ENCODE results near the gene EFTUD2.

EFTUD2 gene

DNA sequence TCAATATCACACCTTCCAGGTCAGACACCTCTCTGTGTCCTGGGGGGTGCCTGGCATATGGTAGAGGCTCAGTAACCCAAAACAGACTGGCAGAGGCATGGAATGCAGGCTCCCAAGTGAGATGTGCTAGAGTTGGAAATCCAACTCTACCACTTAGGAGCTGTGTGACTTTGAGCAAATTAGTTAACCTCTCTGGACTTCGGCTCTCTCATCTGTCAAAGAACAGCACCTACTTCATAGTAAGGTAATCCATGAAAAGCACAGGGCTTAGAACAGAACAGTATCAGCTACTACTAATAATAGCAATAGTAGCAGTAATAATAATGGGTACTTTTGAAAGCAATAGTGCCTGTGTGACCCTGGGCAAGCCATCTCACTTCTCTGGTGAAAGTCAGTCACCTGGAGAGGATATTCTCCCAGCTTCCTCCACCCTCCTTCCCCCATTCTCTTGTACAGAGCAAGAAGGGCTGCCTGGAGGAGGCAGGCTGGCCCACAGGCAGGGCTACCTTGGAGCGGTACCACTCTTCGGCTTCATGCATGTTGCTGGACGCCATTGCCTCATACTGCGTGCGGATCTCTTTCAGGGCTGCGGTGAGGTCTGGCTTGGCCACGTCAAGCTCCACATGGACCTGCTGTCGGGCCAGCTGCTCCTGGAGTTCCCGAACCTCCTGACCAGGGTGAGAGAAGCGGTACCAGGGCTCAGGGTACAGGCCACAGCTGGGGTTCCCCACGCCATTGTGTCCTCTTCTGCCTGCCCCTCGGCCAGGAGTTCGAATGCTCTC lies 13.7 kb upstream of the EFTUD2 start:
- H3K27me3 ChIP-seq (replicated peaks; ENCODE audit: control insufficient read depth, insufficient read depth, low read length) = no peaks in the 10 kb centered on the region; the same call in 1 of the 2 replicates
- no peak for DNase-seq (ENCODE audit: extremely low read depth, insufficient read length)
- TF ChIP-seq, protein P1, sequence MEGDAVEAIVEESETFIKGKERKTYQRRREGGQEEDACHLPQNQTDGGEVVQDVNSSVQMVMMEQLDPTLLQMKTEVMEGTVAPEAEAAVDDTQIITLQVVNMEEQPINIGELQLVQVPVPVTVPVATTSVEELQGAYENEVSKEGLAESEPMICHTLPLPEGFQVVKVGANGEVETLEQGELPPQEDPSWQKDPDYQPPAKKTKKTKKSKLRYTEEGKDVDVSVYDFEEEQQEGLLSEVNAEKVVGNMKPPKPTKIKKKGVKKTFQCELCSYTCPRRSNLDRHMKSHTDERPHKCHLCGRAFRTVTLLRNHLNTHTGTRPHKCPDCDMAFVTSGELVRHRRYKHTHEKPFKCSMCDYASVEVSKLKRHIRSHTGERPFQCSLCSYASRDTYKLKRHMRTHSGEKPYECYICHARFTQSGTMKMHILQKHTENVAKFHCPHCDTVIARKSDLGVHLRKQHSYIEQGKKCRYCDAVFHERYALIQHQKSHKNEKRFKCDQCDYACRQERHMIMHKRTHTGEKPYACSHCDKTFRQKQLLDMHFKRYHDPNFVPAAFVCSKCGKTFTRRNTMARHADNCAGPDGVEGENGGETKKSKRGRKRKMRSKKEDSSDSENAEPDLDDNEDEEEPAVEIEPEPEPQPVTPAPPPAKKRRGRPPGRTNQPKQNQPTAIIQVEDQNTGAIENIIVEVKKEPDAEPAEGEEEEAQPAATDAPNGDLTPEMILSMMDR (IDR thresholded peaks at IDR 0.05; ENCODE audit: insufficient read depth, low read length, poor library complexity, severe bottlenecking) = no peak
- H3K4me3 ChIP-seq (replicated peaks; ENCODE audit: low read depth, low read length) = no peak overlapping the region
- no peaks in the 10 kb centered on the region for H3K36me3 ChIP-seq (ENCODE audit: control insufficient read depth, insufficient read depth, low read length)

DNA sequence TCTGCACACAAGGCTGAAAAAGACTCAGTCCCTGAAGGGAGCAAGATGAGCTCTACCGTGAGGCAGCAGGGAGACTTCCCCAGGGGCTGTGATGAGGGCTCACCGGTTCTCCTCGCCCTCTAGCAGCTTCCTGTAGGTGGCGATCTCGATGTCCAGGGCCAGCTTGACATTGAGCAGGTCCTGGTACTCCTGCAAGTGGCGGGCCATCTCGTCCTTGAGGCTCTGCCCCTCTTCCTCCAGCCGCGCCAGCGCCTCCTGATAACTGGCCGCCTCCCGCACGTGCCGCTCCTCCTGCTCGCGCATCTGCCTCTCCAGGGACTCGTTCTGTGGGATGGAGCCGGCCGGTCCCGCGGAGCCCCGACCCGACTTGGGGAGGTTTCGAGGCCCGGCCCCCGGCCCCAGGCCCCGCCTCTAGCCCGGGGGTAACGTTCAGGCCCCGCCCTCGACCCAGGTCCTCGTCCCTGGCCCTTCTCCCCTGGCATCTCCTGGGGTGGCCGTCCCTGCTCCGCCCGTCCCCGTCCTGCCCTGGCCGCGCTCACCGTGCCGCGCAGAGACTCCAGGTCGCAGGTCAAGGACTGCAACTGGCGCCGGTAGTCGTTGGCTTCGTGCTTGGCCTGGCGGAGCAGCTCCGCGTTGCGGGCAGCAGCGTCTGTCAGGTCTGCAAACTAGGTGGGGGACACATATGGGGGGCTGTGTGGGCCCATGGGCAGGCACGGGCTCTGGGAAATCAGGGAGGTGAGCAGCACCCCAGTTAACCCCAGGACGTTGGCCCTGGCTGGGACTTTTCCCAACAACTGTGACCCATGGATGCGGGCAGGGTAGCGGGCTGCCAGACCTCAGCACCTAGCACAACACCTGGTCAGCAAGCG lies 12.1 kb upstream of the EFTUD2 start:
- no peaks in the 10 kb centered on the region; the same call in 1 of the 2 replicates for H3K27me3 ChIP-seq (replicated peaks; ENCODE audit: control insufficient read depth, insufficient read depth, low read length)
- DNase-seq (ENCODE audit: extremely low read depth, insufficient read length) = no peak
- H3K4me3 ChIP-seq (replicated peaks; ENCODE audit: low read depth, low read length) = peak overlapping the region; percentile 4; the same call in 1 of the 2 replicates
- TF ChIP-seq, protein P1 (IDR thresholded peaks at IDR 0.05; ENCODE audit: insufficient read depth, low read length, poor library complexity, severe bottlenecking) = peak; percentile 55
- no peaks in the 10 kb centered on the region for H3K36me3 ChIP-seq (ENCODE audit: control insufficient read depth, insufficient read depth, low read length)

DNA sequence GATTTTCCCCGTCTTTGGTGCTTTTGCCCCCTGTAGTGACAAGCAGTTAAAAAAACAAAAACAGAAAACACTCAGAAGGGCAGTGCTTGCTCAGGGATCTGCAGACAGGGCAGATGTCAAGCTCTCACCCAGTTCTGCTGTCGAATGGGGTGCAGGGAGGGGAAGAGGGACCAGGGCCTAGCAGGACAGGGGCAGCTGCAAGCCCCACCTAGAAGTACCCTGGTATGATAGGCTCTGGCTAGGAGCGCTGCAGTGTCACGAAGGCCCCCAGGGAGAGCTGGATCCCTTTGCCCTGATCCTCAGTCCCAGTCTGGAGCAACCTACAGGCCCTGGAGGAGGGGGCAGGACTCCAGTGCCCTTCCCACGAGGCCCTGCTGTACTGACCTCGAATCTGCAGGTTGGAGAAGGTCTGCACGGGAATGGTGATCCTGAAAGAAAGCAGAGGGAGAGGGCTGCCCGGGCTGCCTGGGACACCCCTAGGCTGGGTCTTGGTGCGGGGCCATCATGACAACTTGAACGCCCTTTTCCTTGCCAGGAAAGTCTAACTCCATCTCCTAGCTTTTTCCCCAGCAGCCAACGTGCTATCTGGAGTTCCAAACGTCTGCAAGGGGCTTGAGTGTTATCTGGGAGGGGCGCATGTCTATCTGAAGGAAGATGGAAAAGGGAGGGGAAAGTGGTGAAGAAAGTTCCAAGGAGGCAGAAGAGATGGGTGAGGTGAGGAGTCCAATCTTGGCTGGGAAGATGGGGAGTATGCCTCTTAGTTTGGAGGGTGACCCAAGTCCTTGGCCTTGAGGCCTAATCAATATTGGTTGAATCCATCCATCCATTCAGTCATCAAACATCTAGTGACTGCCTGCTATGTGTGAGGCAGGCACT lies 11.2 kb upstream of the EFTUD2 start:
- DNase-seq (ENCODE audit: extremely low read depth, insufficient read length) = no peak
- no peaks in the 10 kb centered on the region for H3K36me3 ChIP-seq (ENCODE audit: control insufficient read depth, insufficient read depth, low read length)
- no peaks in the 10 kb centered on the region; the same call in 1 of the 2 replicates for H3K27me3 ChIP-seq (replicated peaks; ENCODE audit: control insufficient read depth, insufficient read depth, low read length)
- H3K4me3 ChIP-seq (replicated peaks; ENCODE audit: low read depth, low read length) = no peak overlapping the region
- TF ChIP-seq, protein P1 (IDR thresholded peaks at IDR 0.05; ENCODE audit: insufficient read depth, low read length, poor library complexity, severe bottlenecking) = no peak

DNA sequence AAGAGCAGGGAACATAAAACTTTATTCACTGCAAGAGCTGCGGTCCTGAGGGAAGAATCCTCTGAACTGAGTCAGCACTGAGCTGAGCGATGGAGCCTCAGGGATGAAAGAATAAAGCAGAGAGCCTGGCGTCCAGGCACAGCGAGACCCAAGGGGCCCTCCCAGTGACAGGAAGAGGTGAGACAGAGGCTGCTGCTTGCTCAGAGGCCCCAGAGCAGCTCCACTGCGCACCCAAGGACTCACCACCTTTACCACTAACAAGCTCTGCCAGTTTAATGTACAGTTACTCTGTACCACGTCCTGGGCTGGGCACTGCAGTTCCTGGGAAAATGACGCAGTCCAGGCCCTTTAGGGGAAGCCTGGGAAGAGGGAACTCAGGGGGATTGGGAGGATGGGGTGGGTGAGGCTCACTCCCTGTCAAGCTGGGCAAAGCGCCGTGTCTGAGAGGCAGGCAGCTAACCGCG lies 10.5 kb upstream of the EFTUD2 start:
- H3K4me3 ChIP-seq (replicated peaks; ENCODE audit: low read depth, low read length) = no peak overlapping the region
- no peaks in the 10 kb centered on the region; the same call in 1 of the 2 replicates for H3K27me3 ChIP-seq (replicated peaks; ENCODE audit: control insufficient read depth, insufficient read depth, low read length)
- TF ChIP-seq, protein P1 (IDR thresholded peaks at IDR 0.05; ENCODE audit: insufficient read depth, low read length, poor library complexity, severe bottlenecking) = no peak
- DNase-seq (ENCODE audit: extremely low read depth, insufficient read length) = no peak
- H3K36me3 ChIP-seq (ENCODE audit: control insufficient read depth, insufficient read depth, low read length) = no peaks in the 10 kb centered on the region

DNA sequence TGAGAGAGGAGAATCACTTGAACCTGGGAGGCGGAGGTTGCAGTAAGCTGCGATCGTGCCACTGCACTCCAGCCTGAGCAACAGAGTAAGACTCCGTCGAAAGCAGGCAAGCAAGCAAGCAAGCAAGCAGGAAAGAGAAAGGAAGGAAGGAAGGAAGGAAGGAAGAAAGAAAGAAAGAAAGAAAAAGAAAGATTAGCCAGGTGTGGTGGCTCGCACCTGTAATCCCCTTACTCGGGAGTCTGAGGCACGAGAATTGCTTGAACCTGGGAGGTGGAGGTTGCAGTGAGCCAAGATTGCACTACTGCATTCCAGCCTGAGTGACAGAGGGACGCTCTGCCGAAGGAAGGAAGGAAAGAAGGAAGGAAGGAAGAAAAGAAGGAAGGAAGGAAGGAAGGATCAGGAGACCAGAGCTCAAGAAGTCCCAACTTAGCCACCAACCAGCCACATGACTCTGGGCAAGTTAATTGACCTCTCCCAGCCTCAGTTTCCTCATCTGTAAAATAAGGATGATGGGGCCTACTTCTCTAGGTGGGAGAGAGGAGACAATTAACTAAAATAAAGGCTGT lies 9.6 kb upstream of the EFTUD2 start:
- Histone ChIP-seq H3K4me3 (replicated peaks; ENCODE audit: low read depth, low read length) (no peak overlapping the region), H3K27me3 (replicated peaks; ENCODE audit: control insufficient read depth, insufficient read depth, low read length) (no peaks in the 10 kb centered on the region; the same call in 1 of the 2 replicates), H3K36me3 (ENCODE audit: control insufficient read depth, insufficient read depth, low read length) (no peaks in the 10 kb centered on the region)
- TF ChIP-seq, protein P1 (IDR thresholded peaks at IDR 0.05; ENCODE audit: insufficient read depth, low read length, poor library complexity, severe bottlenecking) = no peak
- no peak for DNase-seq (ENCODE audit: extremely low read depth, insufficient read length)

Measured in GM06990 (cell line).